Activated naive CD8-positive, alpha-beta T cell (primary cell): Measurements from ENCODE around the gene TARP.
"Not testable (repeated sequence)": the region's sequence is repeated elsewhere in the genome, so short reads cannot be mapped to it uniquely, and the experiment has no call there.

Experiments
- H3K27ac Mint-ChIP-seq: one replicate; pipeline ENCODE4 v1.8.0; 2021; ENCODE audit warnings: mixed read lengths
- H3K27me3 Mint-ChIP-seq: one replicate; pipeline ENCODE4 v1.8.0; 2021; ENCODE audit warnings: mixed read lengths
- H3K36me3 Mint-ChIP-seq: one replicate; pipeline ENCODE4 v1.8.0; 2021; ENCODE audit warnings: mixed read lengths
- H3K4me1 Mint-ChIP-seq: one replicate; pipeline ENCODE4 v1.8.0; 2021; ENCODE audit warnings: low read depth, mixed read lengths
- H3K4me3 Mint-ChIP-seq: one replicate; pipeline ENCODE4 v1.8.0; 2021; ENCODE audit warnings: mild to moderate bottlenecking, mixed read lengths
- H3K9me3 Mint-ChIP-seq: one replicate; pipeline ENCODE4 v1.8.0; 2021; ENCODE audit warnings: low read depth, mixed read lengths

The TARP gene

DNA sequence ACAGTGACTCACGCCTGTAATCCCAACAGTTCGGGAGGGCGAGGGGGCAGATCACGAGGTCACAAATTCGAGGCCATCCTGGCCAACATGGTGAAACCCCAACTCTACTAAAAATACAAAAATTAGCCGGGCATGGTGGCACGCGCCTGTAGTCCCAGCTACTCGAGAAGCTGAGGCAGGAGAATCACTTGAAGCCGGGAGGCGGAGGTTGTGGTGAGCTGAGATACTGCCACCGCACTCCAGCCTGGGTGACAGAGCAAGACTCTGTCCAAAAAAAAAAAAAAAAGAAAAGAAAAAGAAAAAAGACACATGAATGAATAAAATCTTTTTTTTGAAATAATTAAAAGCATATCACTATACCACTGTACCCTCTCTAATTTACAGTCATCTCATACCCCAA, 11.8 kb downstream of the TARP start:
- not testable (repeated sequence) for H3K9me3 Mint-ChIP-seq, H3K36me3 Mint-ChIP-seq, H3K27ac Mint-ChIP-seq, H3K4me3 Mint-ChIP-seq, H3K27me3 Mint-ChIP-seq, H3K4me1 Mint-ChIP-seq

DNA sequence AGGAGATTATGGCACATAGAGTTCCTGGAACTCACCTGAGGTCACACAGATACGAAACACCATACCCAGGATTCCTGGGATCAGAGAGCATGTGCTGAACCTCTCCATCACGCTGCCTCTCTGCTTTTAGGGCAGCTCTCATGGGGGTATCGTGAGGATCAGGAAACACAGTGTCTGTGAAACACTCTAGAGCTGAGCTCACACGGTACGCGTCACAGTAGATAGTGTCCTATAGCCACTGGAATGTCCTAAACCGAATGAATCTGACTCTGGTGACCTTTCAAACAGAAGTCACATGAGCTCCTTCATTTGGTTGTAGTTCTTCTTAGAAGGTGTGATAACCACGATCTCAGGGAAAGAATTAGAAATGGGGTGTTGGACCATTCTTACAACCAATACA, 14.3 kb downstream of the TARP start:
- H3K4me3 Mint-ChIP-seq, H3K27me3 Mint-ChIP-seq, H3K36me3 Mint-ChIP-seq, H3K27ac Mint-ChIP-seq, H3K9me3 Mint-ChIP-seq, H3K4me1 Mint-ChIP-seq: not testable (repeated sequence)

DNA sequence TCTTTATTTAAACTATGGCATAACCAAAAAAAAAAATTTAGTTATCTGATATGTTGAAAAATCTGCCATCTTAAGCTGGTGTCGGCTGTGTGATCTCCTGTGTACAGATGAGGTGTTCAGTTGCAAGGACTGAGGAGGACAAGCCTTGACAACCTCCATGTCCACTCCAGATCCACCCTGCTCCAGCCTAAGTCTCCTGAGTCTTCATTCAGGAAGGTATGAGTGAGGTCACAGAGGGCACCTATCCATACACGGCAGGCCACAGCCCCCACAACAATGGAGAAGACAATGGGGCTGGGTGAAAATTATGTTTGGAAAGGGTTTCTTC, 16.1 kb downstream of the TARP start:
- no peaks in the 10 kb centered on the region for H3K27me3 Mint-ChIP-seq
- H3K36me3 Mint-ChIP-seq, result no peaks in the 10 kb centered on the region
- no peak overlapping the region for H3K4me3 Mint-ChIP-seq
- no peaks in the 10 kb centered on the region for H3K4me1 Mint-ChIP-seq
- H3K9me3 Mint-ChIP-seq, result no peaks in the 10 kb centered on the region
- no peak overlapping the region for H3K27ac Mint-ChIP-seq

DNA sequence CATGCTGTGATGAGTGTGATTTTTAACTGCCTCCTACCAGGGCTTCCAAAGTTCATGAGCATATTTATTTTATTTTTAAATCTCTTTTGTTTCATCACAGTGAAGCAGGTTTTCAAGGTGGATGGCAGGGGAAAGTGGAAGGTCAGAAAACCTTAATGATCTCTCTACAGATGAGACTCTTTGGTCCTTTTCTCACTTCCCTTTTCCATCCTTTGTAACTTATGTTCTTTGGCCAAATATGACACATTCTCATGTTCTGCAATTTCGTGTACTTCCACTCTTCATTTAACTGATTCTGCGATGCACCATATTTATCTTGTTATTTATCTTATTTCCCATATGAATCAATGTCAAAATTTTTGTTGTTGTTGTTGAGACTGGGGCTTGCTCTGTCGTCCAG, 23.6 kb downstream of the TARP start:
- not testable (repeated sequence) for H3K9me3 Mint-ChIP-seq, H3K36me3 Mint-ChIP-seq, H3K4me1 Mint-ChIP-seq, H3K27me3 Mint-ChIP-seq, H3K27ac Mint-ChIP-seq
- H3K4me3 Mint-ChIP-seq, result peak overlapping the region; percentile 1

DNA sequence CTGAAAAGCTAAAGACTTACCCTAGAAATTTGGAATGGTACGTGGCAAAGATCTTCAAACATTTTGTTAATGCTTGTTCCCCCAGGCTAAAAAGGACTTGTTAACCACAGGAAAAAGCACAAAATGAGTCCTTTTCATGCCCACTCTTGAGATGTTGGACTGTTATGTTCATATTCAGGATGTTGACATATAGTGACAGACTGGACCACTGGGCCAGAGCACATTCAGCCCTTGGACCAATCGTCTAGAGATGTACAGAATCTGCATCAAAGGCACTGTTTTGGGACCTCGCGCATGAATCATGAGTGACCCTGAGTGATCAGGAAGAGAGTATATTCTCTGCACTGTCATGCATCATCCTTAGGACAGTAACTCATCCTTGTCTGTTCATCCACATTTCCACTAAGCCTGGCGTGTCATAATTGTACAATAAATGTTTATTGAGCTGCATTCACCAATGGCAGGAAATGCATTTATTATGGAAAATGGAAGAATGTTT, 25.3 kb downstream of the TARP start:
- H3K27me3 Mint-ChIP-seq, result no peaks in the 10 kb centered on the region
- no peak overlapping the region for H3K4me3 Mint-ChIP-seq
- H3K27ac Mint-ChIP-seq, result no peak overlapping the region
- peaks cover 5% of the 10 kb centered on the region for H3K4me1 Mint-ChIP-seq
- no peaks in the 10 kb centered on the region for H3K9me3 Mint-ChIP-seq
- H3K36me3 Mint-ChIP-seq, result no peaks in the 10 kb centered on the region

DNA sequence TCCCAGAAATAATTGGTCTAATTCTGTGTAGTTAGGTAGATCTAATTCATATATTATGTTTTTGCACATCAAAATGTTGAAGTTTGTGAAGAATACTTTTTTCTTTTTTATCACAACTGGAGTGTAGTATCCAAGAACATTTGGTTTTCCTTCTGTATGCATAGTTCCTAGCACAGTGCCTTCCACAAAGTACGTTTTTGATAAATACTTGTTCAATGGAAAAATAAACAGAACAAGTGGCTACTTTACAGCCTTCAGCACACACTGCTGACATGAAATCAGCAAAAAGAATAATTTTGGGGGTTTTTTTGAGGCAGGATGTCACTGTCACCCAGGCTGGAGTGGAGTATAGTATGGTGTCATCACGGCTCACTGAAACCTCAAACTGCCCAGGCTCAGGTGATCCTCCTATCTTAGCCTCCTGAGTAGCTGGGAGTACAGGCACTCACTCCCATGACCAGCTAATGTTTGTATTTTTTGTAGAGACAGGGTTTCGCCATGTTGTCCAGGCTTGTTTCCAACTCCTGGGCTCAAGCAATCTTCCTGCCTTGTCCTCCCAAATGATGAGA, 27.9 kb downstream of the TARP start:
- no peaks in the 10 kb centered on the region for H3K9me3 Mint-ChIP-seq
- no peaks in the 10 kb centered on the region for H3K36me3 Mint-ChIP-seq
- no peaks in the 10 kb centered on the region for H3K27me3 Mint-ChIP-seq
- no peak overlapping the region for H3K4me3 Mint-ChIP-seq
- H3K27ac Mint-ChIP-seq, result no peak overlapping the region
- H3K4me1 Mint-ChIP-seq, result peaks cover 5% of the 10 kb centered on the region

DNA sequence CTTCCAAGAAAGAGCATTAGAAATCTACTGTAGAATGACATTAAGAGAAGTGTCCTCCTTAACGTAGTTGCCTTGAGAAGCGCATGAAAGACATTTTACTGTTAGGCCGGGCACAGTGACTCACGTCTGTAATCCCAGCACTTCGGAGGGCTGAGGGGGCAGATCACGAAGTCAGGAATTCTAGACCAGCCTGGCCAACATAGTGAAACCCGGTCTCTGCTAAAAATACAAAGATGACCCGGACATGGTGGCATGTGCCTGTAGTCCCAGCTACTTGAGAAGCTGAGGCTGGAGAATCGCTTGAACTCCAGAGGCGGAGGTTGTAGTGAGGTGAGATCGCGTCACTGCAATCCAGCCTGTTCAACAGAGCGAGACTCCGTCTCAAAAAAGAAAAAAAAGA, 28.9 kb downstream of the TARP start:
- Mint-ChIP-seq H3K4me1 (peaks cover 5% of the 10 kb centered on the region), H3K27me3 (no peaks in the 10 kb centered on the region), H3K4me3 (no peak overlapping the region), H3K27ac (no peak overlapping the region), H3K9me3 (no peaks in the 10 kb centered on the region), H3K36me3 (no peaks in the 10 kb centered on the region)

DNA sequence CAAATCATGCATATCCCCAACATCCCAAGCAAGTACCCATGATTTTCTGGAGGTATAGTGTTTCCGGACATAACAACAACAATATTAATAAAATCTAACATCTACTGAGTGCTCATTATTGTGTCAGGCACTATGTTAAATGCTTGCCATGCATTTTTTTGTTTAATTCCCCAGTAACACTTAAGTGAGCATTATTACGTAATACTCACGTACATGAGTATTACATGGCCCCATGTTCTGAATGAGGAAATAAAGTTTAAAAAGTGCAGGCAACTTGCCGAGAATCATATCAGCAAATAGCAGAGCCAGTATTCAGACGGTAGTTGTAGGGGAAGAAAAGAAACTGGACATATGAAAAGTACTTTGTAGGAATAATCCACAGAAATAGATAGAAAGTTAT, 30.1 kb downstream of the TARP start:
- not testable (repeated sequence) for H3K4me1 Mint-ChIP-seq, H3K4me3 Mint-ChIP-seq

DNA sequence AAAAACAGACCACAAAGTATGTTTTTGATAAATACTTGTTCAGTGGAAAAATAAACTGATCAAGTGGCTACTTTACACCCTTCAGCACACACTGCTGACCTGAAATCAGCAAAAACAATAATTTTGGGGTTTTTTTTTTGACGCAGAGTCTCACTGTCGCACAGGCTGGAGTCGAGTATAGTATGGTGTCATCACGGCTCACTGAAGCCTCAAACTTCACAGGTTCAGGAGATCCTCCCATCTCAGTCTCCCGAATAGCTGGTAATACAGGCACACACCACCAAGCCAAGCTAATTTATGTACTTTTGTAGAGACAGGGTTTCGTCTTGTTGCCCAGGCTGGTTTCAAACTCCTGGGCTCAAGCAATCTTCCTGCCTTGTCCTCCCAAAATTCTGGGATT, 30.6 kb downstream of the TARP start:
- Mint-ChIP-seq H3K4me3 (no peak overlapping the region), H3K4me1 (peaks cover 4% of the 10 kb centered on the region), H3K9me3 (no peaks in the 10 kb centered on the region), H3K36me3 (no peaks in the 10 kb centered on the region), H3K27me3 (no peaks in the 10 kb centered on the region), H3K27ac (no peak overlapping the region)

More for the DNA sequence above, 30.1 kb downstream of the TARP start:
- not testable (repeated sequence) for H3K27me3 Mint-ChIP-seq, H3K36me3 Mint-ChIP-seq, H3K27ac Mint-ChIP-seq, H3K9me3 Mint-ChIP-seq

DNA sequence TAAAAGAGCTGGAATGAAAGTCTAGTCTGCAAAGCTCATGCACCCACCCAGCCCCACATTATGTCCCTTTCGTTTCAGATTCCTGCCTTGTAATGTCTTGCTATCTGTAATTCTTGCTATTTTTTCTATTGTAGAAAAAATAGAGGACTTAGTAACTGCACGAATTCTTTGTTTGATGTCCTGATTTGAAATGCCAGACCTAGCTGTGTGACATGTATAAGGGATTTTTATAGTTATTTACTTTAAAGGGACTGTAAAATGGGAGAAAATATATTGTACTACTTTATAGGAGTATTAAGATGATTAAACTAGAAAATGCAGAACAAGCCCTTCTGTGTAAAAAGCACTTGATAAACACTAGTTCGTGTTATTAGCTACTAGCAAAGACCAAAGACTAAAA, 32.4 kb downstream of the TARP start:
- no peak overlapping the region for H3K4me3 Mint-ChIP-seq
- H3K27me3 Mint-ChIP-seq, result no peaks in the 10 kb centered on the region
- H3K9me3 Mint-ChIP-seq, result no peaks in the 10 kb centered on the region
- H3K27ac Mint-ChIP-seq, result no peak overlapping the region
- H3K36me3 Mint-ChIP-seq, result no peaks in the 10 kb centered on the region
- peaks cover 6% of the 10 kb centered on the region for H3K4me1 Mint-ChIP-seq

DNA sequence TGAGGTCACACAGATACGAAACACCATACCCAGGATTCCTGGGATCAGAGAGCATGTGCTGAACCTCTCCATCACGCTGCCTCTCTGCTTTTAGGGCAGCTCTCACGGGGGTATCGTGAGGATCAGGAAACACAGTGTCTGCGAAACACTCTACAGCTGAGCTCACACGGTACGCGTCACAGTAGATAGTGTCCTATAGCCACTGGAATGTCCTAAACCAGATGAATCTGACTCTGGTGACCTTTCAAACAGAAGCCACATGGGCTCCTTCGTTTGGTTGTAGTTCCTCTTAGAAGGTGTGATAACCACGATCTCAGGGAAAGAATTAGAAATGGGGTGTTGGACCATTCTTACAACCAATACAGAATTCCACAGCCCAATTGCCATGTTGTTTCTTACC, 34.3 kb downstream of the TARP start:
- not testable (repeated sequence) for H3K27ac Mint-ChIP-seq, H3K4me1 Mint-ChIP-seq, H3K27me3 Mint-ChIP-seq, H3K36me3 Mint-ChIP-seq, H3K4me3 Mint-ChIP-seq, H3K9me3 Mint-ChIP-seq

DNA sequence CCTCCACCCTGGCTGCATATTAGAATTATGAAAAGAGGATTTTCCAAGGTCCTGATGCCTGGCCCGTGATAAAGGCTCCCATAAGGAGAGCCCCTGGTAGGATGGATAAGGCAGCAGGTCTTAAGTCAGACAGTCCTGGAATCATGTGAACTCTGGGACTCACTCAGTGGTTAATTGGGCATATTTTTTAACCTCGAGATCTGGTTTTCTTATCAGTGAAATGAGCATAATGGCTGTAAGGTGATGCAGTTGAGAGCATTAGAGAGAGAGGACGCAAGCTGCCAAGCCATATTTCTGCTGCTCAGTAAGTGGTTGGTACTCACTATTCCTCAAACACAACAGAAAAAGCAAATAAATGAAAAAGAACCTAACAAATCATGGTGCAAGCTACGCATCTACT, 37.8 kb downstream of the TARP start:
- H3K4me1 Mint-ChIP-seq, result peaks cover 35% of the 10 kb centered on the region
- H3K9me3 Mint-ChIP-seq, result no peaks in the 10 kb centered on the region
- H3K27ac Mint-ChIP-seq, result no peak overlapping the region
- H3K36me3 Mint-ChIP-seq, result peaks cover 2% of the 10 kb centered on the region
- H3K4me3 Mint-ChIP-seq, result no peak overlapping the region
- no peaks in the 10 kb centered on the region for H3K27me3 Mint-ChIP-seq

DNA sequence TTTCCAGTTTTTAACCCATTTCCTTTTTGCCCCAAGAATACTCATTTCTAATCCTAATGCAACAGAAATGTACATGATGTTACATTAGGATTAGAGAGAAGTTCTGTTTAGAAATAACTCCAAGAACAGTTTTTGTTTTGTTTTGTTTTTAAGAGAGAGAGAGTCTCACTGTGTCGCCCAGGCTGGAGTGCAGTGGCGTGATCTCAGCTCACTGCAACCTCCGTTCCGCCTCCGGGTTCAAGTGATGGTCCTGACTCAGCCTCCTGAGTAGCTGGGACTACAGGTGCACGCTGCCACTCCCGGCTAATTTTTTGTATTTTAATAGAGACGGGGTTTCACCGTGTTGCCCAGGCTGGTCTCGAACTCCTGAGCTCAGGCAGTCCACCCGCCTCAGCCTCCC, 38.7 kb downstream of the TARP start:
- not testable (repeated sequence) for H3K36me3 Mint-ChIP-seq, H3K27me3 Mint-ChIP-seq, H3K4me3 Mint-ChIP-seq, H3K27ac Mint-ChIP-seq, H3K9me3 Mint-ChIP-seq
- H3K4me1 Mint-ChIP-seq, result peaks cover 35% of the 10 kb centered on the region

DNA sequence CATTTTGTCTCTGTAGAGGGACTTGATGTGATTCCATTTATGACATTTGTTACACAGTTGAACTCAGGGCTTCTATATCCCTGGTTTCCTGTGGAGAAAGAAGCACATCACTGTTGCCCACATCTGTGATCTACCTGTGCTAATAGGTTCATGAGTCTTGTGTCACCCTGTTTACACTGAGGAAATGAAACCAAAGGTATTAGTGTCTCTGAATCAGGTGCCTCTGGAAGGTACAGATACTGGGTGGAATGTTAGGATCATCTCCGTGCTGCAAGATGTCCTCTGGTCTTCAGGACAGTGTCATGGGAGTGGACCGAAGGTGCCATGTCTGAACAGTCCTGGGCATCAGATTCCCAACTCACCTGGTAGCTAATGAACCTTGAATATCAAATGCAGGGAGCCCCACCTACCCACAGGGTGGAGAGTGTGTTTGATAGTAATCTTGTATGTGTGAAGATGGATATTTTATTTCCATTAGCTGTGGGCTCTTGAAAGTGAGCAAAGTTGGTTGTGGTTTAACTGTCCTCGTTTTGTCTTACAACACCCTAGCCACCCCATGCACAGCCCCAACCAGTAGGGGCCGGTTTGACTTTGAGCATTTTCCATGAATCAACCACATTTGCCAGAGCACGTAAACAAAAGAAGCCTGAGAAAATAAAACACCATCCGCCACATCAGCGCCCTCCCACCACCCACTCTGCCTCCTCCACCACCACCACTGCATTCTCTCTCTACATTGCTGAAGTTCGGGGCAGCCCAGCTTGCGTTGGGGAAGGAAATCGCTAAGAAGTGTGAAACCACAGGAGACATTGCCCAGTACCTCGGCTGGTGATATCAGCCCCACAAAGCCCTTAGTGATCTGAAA, 40.7 kb downstream of the TARP start:
- Mint-ChIP-seq H3K4me1 (peaks cover 35% of the 10 kb centered on the region), H3K4me3 (peak overlapping the region; percentile 73), H3K36me3 (peaks cover 4% of the 10 kb centered on the region), H3K9me3 (no peaks in the 10 kb centered on the region), H3K27me3 (no peaks in the 10 kb centered on the region), H3K27ac (peak overlapping the region; percentile 84)

DNA sequence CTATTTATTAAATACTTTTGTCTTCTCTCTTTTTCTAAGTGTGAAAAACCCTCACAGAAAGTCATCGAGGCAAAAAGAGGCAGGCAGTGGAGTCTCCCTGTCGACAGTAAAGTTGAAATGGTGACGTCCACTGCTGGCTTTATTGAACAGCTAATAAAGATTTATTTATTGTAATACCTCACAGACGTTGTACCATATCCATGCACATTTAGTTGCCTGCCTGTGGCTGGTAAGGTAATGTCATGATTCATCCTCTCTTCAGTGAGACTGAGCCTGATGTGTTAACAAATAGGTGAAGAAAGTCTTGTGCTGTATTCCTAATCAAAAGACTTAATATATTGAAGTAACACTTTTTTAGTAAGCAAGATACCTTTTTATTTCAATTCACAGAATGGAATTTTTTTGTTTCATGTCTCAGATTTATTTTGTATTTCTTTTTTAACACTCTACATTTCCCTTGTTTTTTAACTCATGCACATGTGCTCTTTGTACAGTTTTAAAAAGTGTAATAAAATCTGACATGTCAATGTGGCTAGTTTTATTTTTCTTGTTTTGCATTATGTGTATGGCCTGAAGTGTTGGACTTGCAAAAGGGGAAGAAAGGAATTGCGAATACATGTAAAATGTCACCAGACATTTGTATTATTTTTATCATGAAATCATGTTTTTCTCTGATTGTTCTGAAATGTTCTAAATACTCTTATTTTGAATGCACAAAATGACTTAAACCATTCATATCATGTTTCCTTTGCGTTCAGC, 43.4 kb downstream of the TARP start:
- H3K27me3 Mint-ChIP-seq, result no peaks in the 10 kb centered on the region
- no peaks in the 10 kb centered on the region for H3K9me3 Mint-ChIP-seq
- no peak overlapping the region for H3K4me3 Mint-ChIP-seq
- peaks cover 31% of the 10 kb centered on the region for H3K4me1 Mint-ChIP-seq
- H3K36me3 Mint-ChIP-seq, result peaks cover 4% of the 10 kb centered on the region
- H3K27ac Mint-ChIP-seq, result no peak overlapping the region
